Muscle of leg (tissue), 16 donors: ENCODE measurements around the gene ARHGEF11. TPM values are rescaled to one million over a fixed set of nuclear protein-coding genes. Genes with fewer than 3 reads are reported as not detected.

Source experiments
- DNase-seq: peaks from one replicate; pipeline ENCODE4 v3.0.0; 2013
- H3K27ac ChIP-seq: one replicate; pipeline ENCODE4 v1.5.1; 2013; ENCODE audit warnings: mild to moderate bottlenecking, low read length, control low read depth
- H3K27me3 ChIP-seq: one replicate; pipeline ENCODE4 v1.6.1; 2013; ENCODE audit warnings: low read length; ENCODE audit not compliant: control insufficient read depth, insufficient read depth
- H3K36me3 ChIP-seq: one replicate; pipeline ENCODE4 v1.6.1; 2013; ENCODE audit warnings: low read length; ENCODE audit not compliant: control insufficient read depth, insufficient read depth
- H3K4me1 ChIP-seq: one replicate; pipeline ENCODE4 v1.6.1; 2013; ENCODE audit warnings: low read length; ENCODE audit not compliant: control insufficient read depth, insufficient read depth
- H3K4me3 ChIP-seq: one replicate; pipeline ENCODE4 v1.5.1; 2013; ENCODE audit warnings: low read length, control low read depth
- H3K9me3 ChIP-seq: replicated peaks from 2 replicates; pipeline ENCODE4 v1.6.1; 2013; ENCODE audit warnings: low read depth, low read length; ENCODE audit not compliant: control insufficient read depth
- WGBS: methylation state at CpG from one replicate; pipeline ENCODE4 v1.1.5; 2013; ENCODE audit warnings: missing lambda C conversion rate; ENCODE audit not compliant: insufficient coverage; 5-methylcytosine and 5-hydroxymethylcytosine counted together
- long read RNA-seq, 11 donors: transcript quantifications; one replicate each; lab custom pipeline, GENCODE V29; 2026
- polyA plus RNA-seq, 8 donors: library from polyadenylated mRNA; unstranded; fragments of 120-200 nt; gene quantifications; one replicate each; pipeline versions ENCODE4 v1.2.1 to v1.2.3, GENCODE V29; 2013; ENCODE audit warnings: inconsistent platforms in 1 of 8, low replicate concordance in 1 of 8; ENCODE audit not compliant: insufficient read length in 8 of 8, insufficient read depth in 1 of 8
- total RNA-seq: library from RNA; stranded (reverse); fragments of 120-200 nt; gene quantifications from one replicate; pipeline ENCODE4 v1.2.4, GENCODE V29; 2013

Gene ARHGEF11, protein sequence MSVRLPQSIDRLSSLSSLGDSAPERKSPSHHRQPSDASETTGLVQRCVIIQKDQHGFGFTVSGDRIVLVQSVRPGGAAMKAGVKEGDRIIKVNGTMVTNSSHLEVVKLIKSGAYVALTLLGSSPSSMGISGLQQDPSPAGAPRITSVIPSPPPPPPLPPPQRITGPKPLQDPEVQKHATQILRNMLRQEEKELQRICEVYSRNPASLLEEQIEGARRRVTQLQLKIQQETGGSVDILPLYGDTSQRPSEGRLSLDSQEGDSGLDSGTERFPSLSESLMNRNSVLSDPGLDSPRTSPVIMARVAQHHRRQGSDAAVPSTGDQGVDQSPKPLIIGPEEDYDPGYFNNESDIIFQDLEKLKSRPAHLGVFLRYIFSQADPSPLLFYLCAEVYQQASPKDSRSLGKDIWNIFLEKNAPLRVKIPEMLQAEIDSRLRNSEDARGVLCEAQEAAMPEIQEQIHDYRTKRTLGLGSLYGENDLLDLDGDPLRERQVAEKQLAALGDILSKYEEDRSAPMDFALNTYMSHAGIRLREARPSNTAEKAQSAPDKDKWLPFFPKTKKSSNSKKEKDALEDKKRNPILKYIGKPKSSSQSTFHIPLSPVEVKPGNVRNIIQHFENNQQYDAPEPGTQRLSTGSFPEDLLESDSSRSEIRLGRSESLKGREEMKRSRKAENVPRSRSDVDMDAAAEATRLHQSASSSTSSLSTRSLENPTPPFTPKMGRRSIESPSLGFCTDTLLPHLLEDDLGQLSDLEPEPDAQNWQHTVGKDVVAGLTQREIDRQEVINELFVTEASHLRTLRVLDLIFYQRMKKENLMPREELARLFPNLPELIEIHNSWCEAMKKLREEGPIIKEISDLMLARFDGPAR (N-terminal part only)
- total RNA-seq (20.9 TPM), polyA plus RNA-seq (10 to 100 TPM; 18.4 to 30.0 (median 22.9) TPM)
- long read RNA-seq, donor 1, full-length matches to known transcripts, result 1 of 1 reads
- long read RNA-seq, donor 1, partial matches to known transcripts, result 0 of 1 reads
- long read RNA-seq, donor 1, other reads (novel, unspliced or antisense), result 0 of 1 reads
- long read RNA-seq, donor 2, result 0 reads
- long read RNA-seq, donor 3, result 0 reads
- long read RNA-seq, donor 4, result 0 reads
- long read RNA-seq, donor 5, partial matches to known transcripts, result 14 of 14 reads
- long read RNA-seq, donor 5, other reads (novel, unspliced or antisense), result 0 of 14 reads
- long read RNA-seq, donor 6, full-length matches to known transcripts, result 2 of 20 reads
- long read RNA-seq, donor 6, partial matches to known transcripts, result 18 of 20 reads
- long read RNA-seq, donor 6, other reads (novel, unspliced or antisense), result 0 of 20 reads
- long read RNA-seq, donor 7, partial matches to known transcripts, result 10 of 10 reads
- long read RNA-seq, donor 7, other reads (novel, unspliced or antisense), result 0 of 10 reads
- long read RNA-seq, donor 8, partial matches to known transcripts, result 7 of 7 reads
- long read RNA-seq, donor 8, other reads (novel, unspliced or antisense), result 0 of 7 reads
- long read RNA-seq, donor 9, partial matches to known transcripts, result 5 of 5 reads
- long read RNA-seq, donor 9, other reads (novel, unspliced or antisense), result 0 of 5 reads
- long read RNA-seq, donor 10, partial matches to known transcripts, result 12 of 12 reads
- long read RNA-seq, donor 10, other reads (novel, unspliced or antisense), result 0 of 12 reads
- long read RNA-seq, donor 11, partial matches to known transcripts, result 11 of 11 reads
- long read RNA-seq, donor 11, other reads (novel, unspliced or antisense), result 0 of 11 reads

DNA sequence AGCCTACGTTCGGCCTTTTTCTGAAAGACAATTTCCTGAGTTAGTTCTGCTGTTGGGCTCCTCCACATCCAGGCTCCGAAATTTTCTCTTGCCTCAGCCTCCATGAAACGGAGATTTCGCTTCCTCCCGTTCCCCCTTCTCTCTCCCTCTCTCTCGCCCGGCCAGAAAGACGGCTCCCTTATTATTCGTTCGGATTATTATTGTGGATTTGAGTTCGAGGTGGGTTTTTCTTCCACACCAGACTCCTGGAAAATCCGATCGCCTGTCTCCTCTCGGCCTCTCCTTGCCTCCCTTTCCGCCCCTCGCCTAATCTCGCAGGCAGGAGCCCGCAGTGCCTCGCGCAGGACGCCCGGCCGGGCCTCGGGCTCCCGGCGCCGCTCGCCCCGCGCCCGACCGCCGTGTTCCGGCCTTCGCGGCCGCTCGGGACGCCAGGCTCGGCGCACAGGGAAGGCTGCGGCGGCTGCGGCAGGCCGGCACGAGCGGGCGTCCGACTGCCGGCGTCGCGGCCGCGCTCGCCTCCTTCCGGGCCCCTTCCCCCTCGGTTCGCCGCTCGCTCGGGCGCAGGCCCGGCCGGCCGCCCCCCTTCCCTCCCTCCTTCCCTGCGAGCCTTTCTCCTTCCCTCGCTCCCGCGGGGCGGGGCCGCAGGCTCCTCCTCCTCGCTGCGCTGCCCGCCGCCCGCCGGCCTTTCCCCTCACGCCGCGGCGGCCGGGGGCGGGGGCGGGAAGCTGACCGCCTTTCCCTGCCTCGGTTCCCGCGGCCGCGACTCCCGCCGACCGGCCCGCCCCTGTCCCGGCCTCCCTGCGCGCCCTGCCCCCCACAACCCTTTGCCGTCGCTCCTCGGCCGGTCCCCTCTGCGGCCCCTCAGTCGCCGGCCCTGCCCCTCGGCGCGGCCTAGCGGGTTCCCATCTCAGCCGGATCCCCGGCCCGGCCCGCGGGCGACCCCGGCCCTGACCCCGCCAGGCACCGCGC lies at the start of gene ARHGEF11:
TSS of gene ARHGEF11 (minus strand) at position 493 of the 969 bp plus-strand sequence. CDS start 1,412 bp downstream, outside the sequence.
- Histone ChIP-seq H3K9me3 (no peaks in the 10 kb centered on the region), H3K27ac (peak within 1 kb of the TSS; percentile 88)

DNA sequence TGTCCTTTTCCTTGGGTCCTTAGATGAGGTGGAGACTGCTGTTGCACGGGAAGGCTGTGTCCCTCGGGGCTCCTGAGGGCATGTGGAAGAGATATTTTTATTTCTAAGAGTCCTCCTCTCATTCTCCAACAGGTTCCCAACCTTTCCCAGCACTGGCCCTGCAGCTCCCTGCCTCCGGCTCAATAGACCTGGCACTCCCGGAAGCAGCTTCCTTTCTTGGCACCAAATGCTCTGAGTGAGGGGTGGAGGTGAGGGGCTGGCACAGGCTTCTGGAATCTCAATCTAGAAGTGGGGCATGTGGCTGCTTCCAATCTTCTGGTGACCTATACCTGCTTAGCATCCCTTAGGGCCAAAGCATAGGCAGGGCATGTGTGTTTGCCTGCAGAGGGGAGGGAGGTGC lies 49.5 kb upstream of the ARHGEF11 start:
- Histone ChIP-seq H3K27ac (no peak overlapping the region), H3K9me3 (no peaks in the 10 kb centered on the region), H3K4me3 (no peak overlapping the region), H3K36me3 (no peaks in the 10 kb centered on the region), H3K4me1 (peaks cover 20% of the 10 kb centered on the region), H3K27me3 (no peaks in the 10 kb centered on the region)
- WGBS, result no CpG with 5 or more reads among the region's 4 CpGs
- no peak for DNase-seq

More for the DNA sequence above, at the start of gene ARHGEF11:
- Histone ChIP-seq H3K36me3 (no peaks in the 10 kb centered on the region), H3K4me1 (peaks cover 28% of the 10 kb centered on the region), H3K27me3 (no peaks in the 10 kb centered on the region), H3K4me3 (peak within 1 kb of the TSS; percentile 71)
- peak; percentile 98 for DNase-seq
- under 1% methylated on average over 110 of the region's 120 CpGs for whole genome bisulfite sequencing

DNA sequence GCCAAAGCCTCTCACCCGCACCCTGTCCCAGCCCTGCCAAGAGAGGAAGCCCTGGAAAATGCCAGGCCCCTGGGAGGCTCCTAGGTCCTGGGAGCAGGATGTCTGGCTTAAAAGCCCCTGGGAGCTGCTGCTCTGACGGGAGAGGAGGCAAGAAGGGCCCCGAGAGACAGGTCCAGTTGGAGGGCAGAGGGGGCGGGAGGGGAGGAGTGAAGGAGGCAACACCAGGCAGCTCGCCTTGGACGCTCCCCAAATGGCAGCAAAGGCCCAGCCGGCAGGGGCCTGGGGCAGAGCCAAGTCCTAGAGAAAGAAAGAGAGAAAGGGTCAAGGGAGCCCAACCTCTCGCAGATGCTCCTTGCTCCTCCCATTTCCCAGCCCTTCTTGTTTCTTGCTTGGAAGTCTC lies 47.3 kb upstream of the ARHGEF11 start:
- peaks cover 20% of the 10 kb centered on the region for H3K4me1 ChIP-seq
- no peak overlapping the region for H3K27ac ChIP-seq
- WGBS, result 62% methylated on average over 3 of the region's 8 CpGs
- no peak overlapping the region for H3K4me3 ChIP-seq
- no peaks in the 10 kb centered on the region for H3K27me3 ChIP-seq
- no peaks in the 10 kb centered on the region for H3K36me3 ChIP-seq
- H3K9me3 ChIP-seq, result no peaks in the 10 kb centered on the region
- DNase-seq, result peak; percentile 66

DNA sequence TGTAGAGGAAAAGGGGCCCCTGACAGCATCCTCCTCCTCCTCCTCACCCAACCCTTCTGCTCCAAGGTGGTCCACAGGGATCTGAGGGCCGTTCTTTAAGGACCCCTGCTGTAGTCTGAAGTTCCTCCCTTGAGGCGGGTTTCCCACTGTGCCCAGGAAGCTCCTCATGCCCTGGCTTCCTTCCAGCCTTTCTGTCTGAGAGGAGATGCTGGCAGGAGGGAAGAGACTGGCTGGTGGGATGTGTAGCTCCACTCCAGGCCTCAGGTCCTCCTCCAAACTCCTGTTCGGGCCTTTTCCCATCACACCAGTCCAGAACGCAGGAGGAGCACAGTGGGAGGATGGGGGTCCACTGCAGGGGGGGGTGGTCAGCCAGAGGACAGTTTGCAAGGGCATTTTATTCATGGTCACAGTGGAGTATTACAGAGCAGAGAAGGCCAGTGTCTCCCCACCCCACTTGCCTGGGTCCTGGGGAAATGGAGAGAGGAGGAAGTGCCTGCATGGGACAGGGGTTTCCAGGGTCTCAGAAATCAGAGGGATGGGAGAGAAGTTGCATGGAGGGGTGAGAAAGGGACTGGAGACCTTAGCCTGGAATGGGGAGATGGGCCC lies 46.2 kb upstream of the ARHGEF11 start:
- no peak overlapping the region for H3K27ac ChIP-seq
- no CpG with 5 or more reads among the region's 4 CpGs for WGBS

DNA sequence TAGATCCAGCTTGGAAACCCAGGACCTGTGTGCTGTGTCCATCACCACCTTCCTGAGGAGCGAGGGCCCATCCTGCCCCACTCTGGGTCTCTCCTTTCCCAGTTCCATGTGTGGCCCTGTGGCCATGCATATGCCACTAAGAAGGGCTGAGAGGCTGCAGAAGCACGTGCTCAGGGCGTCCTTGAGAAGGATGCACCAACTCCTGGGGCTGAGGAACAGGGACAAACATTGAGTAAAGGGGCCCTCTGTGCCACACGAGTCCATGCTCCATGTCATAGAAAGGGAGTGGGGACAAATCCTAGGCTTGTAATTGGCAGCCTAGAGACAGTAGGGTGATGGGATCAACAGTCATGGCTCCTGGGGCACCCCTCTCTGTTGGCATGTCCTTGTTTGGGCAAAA lies 45.6 kb upstream of the ARHGEF11 start:
- Histone ChIP-seq H3K9me3 (no peaks in the 10 kb centered on the region), H3K27me3 (no peaks in the 10 kb centered on the region), H3K4me3 (no peak overlapping the region), H3K4me1 (peaks cover 20% of the 10 kb centered on the region), H3K36me3 (no peaks in the 10 kb centered on the region), H3K27ac (no peak overlapping the region)
- DNase-seq, result no peak
- 96% methylated on average over 3 of the region's 4 CpGs for WGBS

More for the DNA sequence above, 46.2 kb upstream of the ARHGEF11 start:
- Histone ChIP-seq H3K27me3 (no peaks in the 10 kb centered on the region), H3K4me3 (no peak overlapping the region), H3K9me3 (no peaks in the 10 kb centered on the region), H3K4me1 (peaks cover 20% of the 10 kb centered on the region), H3K36me3 (no peaks in the 10 kb centered on the region)
- no peak for DNase-seq

DNA sequence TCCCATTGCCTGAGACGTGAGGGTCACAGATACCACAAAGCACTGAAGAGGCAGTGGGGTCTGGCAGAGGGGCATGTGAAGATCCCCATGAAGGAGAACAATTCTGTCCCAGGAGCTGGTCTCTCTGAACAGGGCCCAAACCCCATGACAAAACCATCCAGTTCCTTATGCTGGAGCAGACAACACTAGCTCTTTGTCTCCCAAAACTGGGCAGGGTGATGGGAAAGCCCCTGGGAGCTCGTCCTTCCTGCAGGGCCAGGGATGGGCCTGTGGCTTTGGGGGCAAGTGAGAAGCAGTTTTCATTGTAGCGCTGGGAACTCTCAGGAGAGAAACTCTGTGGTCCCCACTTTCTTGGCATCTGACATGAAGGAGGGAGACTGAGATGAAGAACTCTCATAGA lies 45.2 kb upstream of the ARHGEF11 start:
- Histone ChIP-seq H3K4me3 (no peak overlapping the region), H3K27me3 (no peaks in the 10 kb centered on the region), H3K27ac (peak overlapping the region; percentile 53), H3K9me3 (no peaks in the 10 kb centered on the region), H3K4me1 (peaks cover 20% of the 10 kb centered on the region), H3K36me3 (no peaks in the 10 kb centered on the region)
- WGBS, result 51% methylated on average over 3 of the region's 3 CpGs
- no peak for DNase-seq

DNA sequence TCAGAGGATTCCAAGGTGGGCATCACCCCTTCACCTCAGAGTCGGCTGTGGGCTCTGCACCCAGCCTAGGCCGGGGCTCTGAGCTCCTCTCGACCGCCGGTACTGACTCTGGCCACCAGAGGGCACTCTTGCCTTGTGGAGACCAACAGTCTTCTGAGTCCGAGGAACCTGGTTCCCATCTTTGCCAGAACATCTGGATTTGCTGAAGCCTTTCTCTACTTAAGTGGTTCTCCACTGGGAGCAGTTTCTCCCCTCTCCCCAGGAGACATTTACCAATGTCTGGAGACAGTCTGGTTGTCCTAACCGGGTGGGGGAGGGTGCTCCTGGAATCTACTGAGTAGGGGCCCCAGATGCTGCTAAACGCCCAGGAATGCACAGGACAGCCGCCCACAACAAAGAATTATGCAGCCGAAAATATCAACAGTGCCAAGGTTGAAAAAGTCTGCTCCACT lies 44.7 kb upstream of the ARHGEF11 start:
- no peaks in the 10 kb centered on the region for H3K27me3 ChIP-seq
- peaks cover 20% of the 10 kb centered on the region for H3K4me1 ChIP-seq
- peak; percentile 96 for DNase-seq
- WGBS, result 6% methylated on average over 10 of the region's 10 CpGs
- H3K9me3 ChIP-seq, result no peaks in the 10 kb centered on the region
- peak overlapping the region; percentile 53 for H3K27ac ChIP-seq
- H3K36me3 ChIP-seq, result no peaks in the 10 kb centered on the region
- no peak overlapping the region for H3K4me3 ChIP-seq

DNA sequence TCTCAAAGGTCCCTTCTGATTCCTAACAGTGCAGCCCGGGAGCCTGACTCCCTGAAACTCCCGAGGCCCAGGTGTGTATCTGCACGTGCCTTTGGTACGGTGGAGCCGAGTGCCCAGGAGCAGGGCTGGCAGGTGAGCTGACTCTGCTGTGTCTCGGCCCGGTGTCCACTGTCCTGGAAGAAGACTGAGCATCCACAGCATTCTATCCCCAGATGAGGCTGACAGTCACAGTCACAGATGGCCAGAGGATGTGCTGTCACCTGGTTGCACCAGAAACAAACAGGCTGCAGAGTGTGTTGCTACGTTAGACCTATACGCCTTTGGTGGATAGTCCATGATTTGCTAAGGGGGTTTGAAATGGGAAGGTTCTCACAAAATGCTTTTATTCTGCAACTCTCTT lies 44.2 kb upstream of the ARHGEF11 start:
- H3K4me1 ChIP-seq, result peaks cover 20% of the 10 kb centered on the region
- H3K9me3 ChIP-seq, result no peaks in the 10 kb centered on the region
- no peaks in the 10 kb centered on the region for H3K36me3 ChIP-seq
- no peak overlapping the region for H3K27ac ChIP-seq
- no peaks in the 10 kb centered on the region for H3K27me3 ChIP-seq
- no peak overlapping the region for H3K4me3 ChIP-seq
- 80% methylated on average over 7 of the region's 9 CpGs for WGBS
- no peak for DNase-seq
